PC-3 (cell line): ENCODE measurements around the gene MTFMT. TPM values are rescaled to one million over a fixed set of nuclear protein-coding genes. Genes with fewer than 3 reads are reported as not detected.
A peak's percentile ranks its signal among the peaks of the same experiment; 100 is the strongest.

Experiments
- ATAC-seq: fragments of 200-7000 bp; cut with Tn5 transposase; 2 replicates; pipeline ENCODE4 v1.9.1; 2020; ENCODE audit warnings: mild to moderate bottlenecking, moderate library complexity
- BruUV-seq: library from RNA; stranded (reverse); fragments of 400-500 nt; replicated peaks from 2 replicates; lab custom pipeline; 2021; lab: Mats Ljungman, UMichigan
- CTCF ChIA-PET: fragments of 300-600 bp; sonication (Branson Sonifier 250); formaldehyde crosslinking; loops from one replicate; lab custom pipeline; 2022; ENCODE audit warnings: antibody characterized with exemption; lab: Charles Lee
- POLR2A ChIA-PET: fragments of 300-600 bp; sonication (Branson Sonifier 250); formaldehyde crosslinking; loops from one replicate; lab custom pipeline; 2022; ENCODE audit warnings: antibody characterized with exemption; ENCODE audit not compliant: unreplicated experiment; lab: Charles Lee
- DNase-seq: peaks from one replicate; pipeline ENCODE4 v3.0.0-alpha.2; 2015
- H2AFZ ChIP-seq: fragments of 300-600 bp; sonication (generic); 2 replicates; pipeline ENCODE4 v1.6.0; 2016; ENCODE audit warnings: antibody characterized with exemption, low read length
- H3F3A ChIP-seq: fragments of 300-600 bp; sonication (generic); one replicate; pipeline ENCODE4 v1.6.0; 2017; ENCODE audit warnings: antibody characterized with exemption, low read length, control low read depth, mild to moderate bottlenecking; ENCODE audit not compliant: unreplicated experiment
- H3K27ac ChIP-seq: fragments of 300-600 bp; sonication (generic); 2 replicates; pipeline ENCODE4 v1.5.1; 2016; ENCODE audit warnings: mild to moderate bottlenecking, low read length
- H3K27me3 ChIP-seq: fragments of 300-600 bp; sonication (generic); 2 replicates; pipeline ENCODE4 v1.6.1; 2016; ENCODE audit warnings: low read length, mixed read lengths
- H3K36me3 ChIP-seq: fragments of 300-600 bp; sonication (generic); 2 replicates; pipeline ENCODE4 v1.6.1; 2016; ENCODE audit warnings: low read depth, mixed run types, low read length, mixed read lengths
- H3K4me1 ChIP-seq: fragments of 300-600 bp; sonication (generic); 2 replicates; pipeline ENCODE4 v1.5.1; 2016; ENCODE audit warnings: low read length; ENCODE audit not compliant: insufficient read depth
- H3K4me2 ChIP-seq: fragments of 300-600 bp; sonication (generic); 2 replicates; pipeline ENCODE4 v1.6.0; 2016; ENCODE audit warnings: low read length
- H3K4me3 ChIP-seq: fragments of 300-600 bp; sonication (generic); 2 replicates; pipeline ENCODE4 v1.5.1; 2016; ENCODE audit warnings: mild to moderate bottlenecking, low read length, mixed read lengths
- H3K79me2 ChIP-seq: fragments of 300-600 bp; sonication (generic); 2 replicates; pipeline ENCODE4 v1.6.1; 2017; ENCODE audit warnings: low read length, mixed read lengths
- H3K9ac ChIP-seq: fragments of 300-600 bp; sonication (generic); 2 replicates; pipeline ENCODE4 v1.6.0; 2016; ENCODE audit warnings: mild to moderate bottlenecking, low read length
- H3K9me2 ChIP-seq: fragments of 300-600 bp; sonication (generic); replicated peaks from 2 replicates; pipeline ENCODE4 v1.6.1; 2016; ENCODE audit warnings: mixed run types, low read length, mixed read lengths
- H3K9me3 ChIP-seq: fragments of 300-600 bp; sonication (generic); 2 replicates; pipeline ENCODE4 v1.6.1; 2016; ENCODE audit warnings: low read length, mixed read lengths
- H4K20me1 ChIP-seq: fragments of 300-600 bp; sonication (generic); 2 replicates; pipeline ENCODE4 v1.6.1; 2016; ENCODE audit warnings: low read length, mixed read lengths
- CTCF ChIP-seq: fragments of 300-600 bp; sonication (generic); conservative IDR thresholded peaks from 2 replicates; pipeline ENCODE4 v1.5.1; 2017; ENCODE audit warnings: antibody characterized with exemption, low read depth, mild to moderate bottlenecking, low read length
- EZH2 ChIP-seq: fragments of 300-600 bp; sonication (generic); IDR thresholded peaks from one replicate; pipeline ENCODE4 v1.6.1; 2017; ENCODE audit warnings: antibody characterized with exemption, mild to moderate bottlenecking, low read length; ENCODE audit not compliant: unreplicated experiment
- EZH2phosphoT487 ChIP-seq: fragments of 300-600 bp; sonication (generic); IDR thresholded peaks from 2 replicates; pipeline ENCODE4 v1.6.1; 2018; ENCODE audit warnings: mild to moderate bottlenecking, antibody characterized with exemption, low read length, borderline replicate concordance
- intact Hi-C: fragments of 100-400 bp; cut with micrococcal nuclease; formaldehyde crosslinking; loops from 2 replicates; pipeline ENCODE4 v1.9.0; 2023
- total RNA-seq: library from RNA; depleted of rRNA; stranded (reverse); fragments of >200 nt; gene quantifications from 2 replicates; pipeline ENCODE4 v1.2.3, GENCODE V29; 2014

The MTFMT gene
- total RNA-seq, 1 experiment from 2014 or later: 15.5 TPM

GRCh38 chr15:64990168-64990470 is 39.3 kb downstream of the MTFMT start:
- intact Hi-C loops: no loop called here
- Histone ChIP-seq H3K4me3 (peak overlapping the region; percentile 97), H3K79me2 (peaks cover 44% of the 10 kb centered on the region), H3K9me2 (no peaks in the 10 kb centered on the region), H3K9me3 (no peaks in the 10 kb centered on the region), H4K20me1 (no peaks in the 10 kb centered on the region), H2AFZ (peak overlapping the region; percentile 96), H3K27ac (no peak overlapping the region), H3K36me3 (no peaks in the 10 kb centered on the region), H3F3A (no peaks in the 10 kb centered on the region), H3K27me3 (no peaks in the 10 kb centered on the region), H3K9ac (peak overlapping the region; percentile 33; the same call in 1 of the 2 replicates), H3K4me2 (peak overlapping the region; percentile 96), H3K4me1 (peaks cover 28% of the 10 kb centered on the region)
- DNase-seq (no peak), ATAC-seq (no peak)
- BruUV-seq: TSS peak; percentile 88
- ChIA-PET POLR2A (no interaction called here), CTCF (no interaction called here)
- TF ChIP-seq EZH2phosphoT487 (no peak), EZH2 (no peak), CTCF (no peak)

GRCh38 chr15:64989416-64990167 is 39.8 kb downstream of the MTFMT start, which contains the start of gene SPG21:
TSS of gene SPG21 (minus strand) at chr15:64989914. CDS start at chr15:64983569, 6,345 bp downstream.
- Histone ChIP-seq H3K27ac (peak within 1 kb of the TSS; percentile 43; the same call in 1 of the 2 replicates), H3K79me2 (peaks cover 48% of the 10 kb centered on the region), H3K9me3 (no peaks in the 10 kb centered on the region), H3K4me1 (peaks cover 32% of the 10 kb centered on the region), H3K9ac (peak within 1 kb of the TSS; percentile 91), H3K4me2 (peak within 1 kb of the TSS; percentile 96), H3F3A (no peaks in the 10 kb centered on the region), H3K9me2 (no peaks in the 10 kb centered on the region), H4K20me1 (no peaks in the 10 kb centered on the region), H3K27me3 (no peaks in the 10 kb centered on the region), H3K36me3 (no peaks in the 10 kb centered on the region), H2AFZ (peak within 1 kb of the TSS; percentile 98), H3K4me3 (peak within 1 kb of the TSS; percentile 97)
- intact Hi-C loops: loop anchor here (5.0 kb wide), 1 partner anchor 38 kb away; the partner anchor contains the start of gene MTFMT
- ChIA-PET CTCF (interaction anchor here (0.5 kb wide), 1 partner anchor 33 kb away, joined by 4 read pairs; no protein-coding TSS in a partner anchor), POLR2A (no interaction called here)
- TF ChIP-seq EZH2phosphoT487: 0 out of 2 replicates have a peak, but pooled peaks have one; percentile 54
- TF ChIP-seq CTCF: no peak
- no peak for TF ChIP-seq EZH2
- peak; percentile 88 for ATAC-seq
- DNase-seq: peak; percentile 87
- no TSS peak for BruUV-seq

GRCh38 chr15:64987136-64987535 is 42.3 kb downstream of the MTFMT start:
- Histone ChIP-seq H3K9me3 (no peaks in the 10 kb centered on the region), H3K27ac (no peak overlapping the region), H3K4me2 (peak overlapping the region; percentile 47), H3F3A (no peaks in the 10 kb centered on the region), H4K20me1 (no peaks in the 10 kb centered on the region), H3K36me3 (no peaks in the 10 kb centered on the region), H3K79me2 (peaks cover 55% of the 10 kb centered on the region), H3K4me3 (no peak overlapping the region), H3K9ac (no peak overlapping the region), H3K4me1 (peaks cover 32% of the 10 kb centered on the region), H2AFZ (no peak overlapping the region), H3K9me2 (no peaks in the 10 kb centered on the region), H3K27me3 (no peaks in the 10 kb centered on the region)
- no TSS peak for BruUV-seq
- ATAC-seq (no peak), DNase-seq (no peak)
- CTCF ChIA-PET: no interaction called here
- intact Hi-C loops: loop anchor here (5.0 kb wide), 1 partner anchor 40 kb away; the partner anchor contains the start of gene MTFMT
- TF ChIP-seq EZH2 (no peak), CTCF (no peak), EZH2phosphoT487 (no peak)
- POLR2A ChIA-PET: no interaction called here
